Prostate gland (tissue), 2 donors: Measurements from ENCODE around the gene ASXL1.

Source experiments
- POLR2A ChIP-seq: fragments of 450-650 bp; IDR thresholded peaks from one replicate; pipeline ENCODE4 v1.6.1; 2016; ENCODE audit warnings: antibody characterized with exemption, mild to moderate bottlenecking
- TF ChIP-seq, protein P1 (sequence below), 4 experiments: fragments of 200-600 bp in 2 of 4; fragments of 450-650 bp in 2 of 4; sonication (generic) in 2 of 4; IDR thresholded peaks; 1 replicate in 3 of 4; 2 replicates in 1 of 4; pipeline ENCODE4 v1.5.1; 2016 to 2019; ENCODE audit warnings: antibody characterized with exemption in 4 of 4, mild to moderate bottlenecking in 2 of 4, moderate library complexity in 2 of 4

GRCh38 chr20:32449890-32450401 is 91.8 kb downstream of the ASXL1 start:
- TF ChIP-seq, protein P1, sequence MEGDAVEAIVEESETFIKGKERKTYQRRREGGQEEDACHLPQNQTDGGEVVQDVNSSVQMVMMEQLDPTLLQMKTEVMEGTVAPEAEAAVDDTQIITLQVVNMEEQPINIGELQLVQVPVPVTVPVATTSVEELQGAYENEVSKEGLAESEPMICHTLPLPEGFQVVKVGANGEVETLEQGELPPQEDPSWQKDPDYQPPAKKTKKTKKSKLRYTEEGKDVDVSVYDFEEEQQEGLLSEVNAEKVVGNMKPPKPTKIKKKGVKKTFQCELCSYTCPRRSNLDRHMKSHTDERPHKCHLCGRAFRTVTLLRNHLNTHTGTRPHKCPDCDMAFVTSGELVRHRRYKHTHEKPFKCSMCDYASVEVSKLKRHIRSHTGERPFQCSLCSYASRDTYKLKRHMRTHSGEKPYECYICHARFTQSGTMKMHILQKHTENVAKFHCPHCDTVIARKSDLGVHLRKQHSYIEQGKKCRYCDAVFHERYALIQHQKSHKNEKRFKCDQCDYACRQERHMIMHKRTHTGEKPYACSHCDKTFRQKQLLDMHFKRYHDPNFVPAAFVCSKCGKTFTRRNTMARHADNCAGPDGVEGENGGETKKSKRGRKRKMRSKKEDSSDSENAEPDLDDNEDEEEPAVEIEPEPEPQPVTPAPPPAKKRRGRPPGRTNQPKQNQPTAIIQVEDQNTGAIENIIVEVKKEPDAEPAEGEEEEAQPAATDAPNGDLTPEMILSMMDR (IDR thresholded peaks at IDR 0.05) = no peak
- TF ChIP-seq POLR2A = no peak
